H1 (cell line): ENCODE data around the gene LY9. TPM values are rescaled to one million over a fixed set of nuclear protein-coding genes. Genes with fewer than 3 reads are reported as not detected.
"Not testable (repeated sequence)": the region's sequence is repeated elsewhere in the genome, so short reads cannot be mapped to it uniquely, and the experiment has no call there.

Source experiments
- CTCF ChIA-PET: fragments of 300-600 bp; sonication (Branson Sonifier 250); formaldehyde crosslinking; loops from one replicate; lab custom pipeline; 2021; ENCODE audit not compliant: partially characterized antibody; lab: Charles Lee
- POLR2A ChIA-PET: fragments of 300-600 bp; sonication (Branson Sonifier 250); formaldehyde crosslinking; loops from one replicate; lab custom pipeline; 2021; ENCODE audit warnings: inconsistent platforms; ENCODE audit not compliant: partially characterized antibody; lab: Charles Lee
- DNase-seq, 2 experiments: peaks; one replicate each; pipeline versions ENCODE4 v3.0.0 to v3.0.0-alpha.2; 2010 to 2022; ENCODE audit warnings: low spot score in 2 of 2, low read depth in 1 of 2, mixed read lengths in 1 of 2
- FAIRE-seq: peaks from 2 replicates; lab custom pipeline; 2011; peaks lifted over from hg19 to GRCh38; lab: Jason Lieb, UNC
- H2AFZ ChIP-seq: 2 replicates; pipeline ENCODE4 v1.8.1; 2012; ENCODE audit warnings: low read length, inconsistent platforms
- H2AK5ac ChIP-seq: 2 replicates; pipeline ENCODE4 v1.6.1; 2013; ENCODE audit warnings: low read depth, low read length
- H2BK120ac ChIP-seq: replicated peaks from 2 replicates; pipeline ENCODE3; 2013; ENCODE audit warnings: low read depth, low read length, inconsistent platforms
- H2BK12ac ChIP-seq: 2 replicates; pipeline ENCODE4 v1.6.1; 2013; ENCODE audit warnings: low read depth, low read length
- H2BK15ac ChIP-seq: 2 replicates; pipeline ENCODE4 v1.6.1; 2013; ENCODE audit warnings: low read length
- H2BK20ac ChIP-seq: 2 replicates; pipeline ENCODE4 v1.6.1; 2013; ENCODE audit warnings: low read length
- H2BK5ac ChIP-seq: 2 replicates; pipeline ENCODE4 v1.6.1; 2013; ENCODE audit warnings: low read depth, low read length
- H3K14ac ChIP-seq: 2 replicates; pipeline ENCODE4 v1.6.1; 2013; ENCODE audit warnings: inconsistent platforms; ENCODE audit not compliant: insufficient read length
- H3K18ac ChIP-seq: 2 replicates; pipeline ENCODE4 v1.6.1; 2013; ENCODE audit warnings: low read length; ENCODE audit errors: extremely low read depth
- H3K23ac ChIP-seq: 2 replicates; pipeline ENCODE4 v1.6.1; 2013; ENCODE audit warnings: inconsistent platforms; ENCODE audit not compliant: insufficient read length
- H3K23me2 ChIP-seq: 2 replicates; pipeline ENCODE4 v1.6.1; 2013; ENCODE audit warnings: low read depth, low read length
- H3K27ac ChIP-seq: 2 replicates; pipeline ENCODE4 v1.6.1; 2011; ENCODE audit warnings: low read depth, low read length, inconsistent platforms
- H3K27me3 ChIP-seq, 4 experiments: replicated peaks in 1 of 4; 1 replicate in 1 of 4; 2 replicates in 3 of 4; pipeline versions ENCODE4 v1.6.1 to v1.8.1; 2011 to 2013; ENCODE audit warnings: low read length in 3 of 4, mild to moderate bottlenecking in 3 of 4, inconsistent platforms in 2 of 4, mixed read lengths in 2 of 4, moderate library complexity in 1 of 4; ENCODE audit not compliant: control insufficient read depth in 3 of 4, insufficient read depth in 3 of 4; ENCODE audit errors: extremely low read depth in 1 of 4
- H3K36me3 ChIP-seq, 4 experiments: 2 replicates each; pipeline versions ENCODE4 v1.6.1 to v1.8.1; 2011 to 2013; ENCODE audit warnings: mild to moderate bottlenecking in 4 of 4, low read length in 3 of 4, moderate library complexity in 2 of 4, control low read depth in 1 of 4, inconsistent platforms in 1 of 4; ENCODE audit not compliant: insufficient read depth in 4 of 4, control insufficient read depth in 2 of 4
- H3K4ac ChIP-seq: replicated peaks from 2 replicates; pipeline ENCODE3; 2013; ENCODE audit warnings: low read length, low read depth, mixed read lengths, inconsistent platforms; ENCODE audit not compliant: insufficient read length
- H3K4me1 ChIP-seq, 4 experiments: replicated peaks in 1 of 4; 1 replicate in 1 of 4; 2 replicates in 3 of 4; pipeline versions ENCODE4 v1.6.1 to v1.8.1; 2011 to 2013; ENCODE audit warnings: low read length in 3 of 4, inconsistent platforms in 2 of 4, mixed read lengths in 1 of 4; ENCODE audit not compliant: insufficient read depth in 4 of 4, control insufficient read depth in 3 of 4
- H3K4me2 ChIP-seq, 2 experiments: 2 replicates each; pipeline versions ENCODE4 v1.6.1 to v1.8.1; 2011 to 2013; ENCODE audit warnings: low read depth in 2 of 2, low read length in 2 of 2, control low read depth in 1 of 2, inconsistent platforms in 1 of 2, mild to moderate bottlenecking in 1 of 2; ENCODE audit not compliant: insufficient read depth in 1 of 2
- H3K4me3 ChIP-seq, 4 experiments: fragments of 200-600, 300-600 bp in 1 of 4; sonication (generic), shearing (Covaris generic), sonication (Bioruptor Twin) in 1 of 4; 2 replicates each; pipeline versions ENCODE4 v1.5.1 to v1.8.1; 2011 to 2016; ENCODE audit warnings: low read length in 4 of 4, low read depth in 3 of 4, control low read depth in 2 of 4, inconsistent platforms in 2 of 4, mild to moderate bottlenecking in 2 of 4, mixed read lengths in 1 of 4, moderate library complexity in 1 of 4; ENCODE audit not compliant: insufficient read depth in 2 of 4; ENCODE audit errors: extremely low read depth in 1 of 4
- H3K56ac ChIP-seq: replicated peaks from 2 replicates; pipeline ENCODE3; 2013; ENCODE audit warnings: low read depth, mild to moderate bottlenecking, mixed read lengths, low read length, inconsistent platforms; ENCODE audit not compliant: insufficient read length
- H3K79me1 ChIP-seq: 2 replicates; pipeline ENCODE4 v1.6.1; 2013; ENCODE audit warnings: low read depth, low read length, control low read depth
- H3K79me2 ChIP-seq, 2 experiments: 2 replicates each; pipeline versions ENCODE4 v1.6.1 to v1.8.1; 2012 to 2013; ENCODE audit warnings: low read length in 2 of 2, mild to moderate bottlenecking in 2 of 2, inconsistent platforms in 1 of 2; ENCODE audit not compliant: insufficient read depth in 2 of 2, control insufficient read depth in 1 of 2
- H3K9ac ChIP-seq, 4 experiments: replicated peaks in 1 of 4; 1 replicate in 1 of 4; 2 replicates in 3 of 4; pipeline versions ENCODE4 v1.6.1 to v1.8.1; 2011 to 2013; ENCODE audit warnings: low read depth in 3 of 4, low read length in 3 of 4, control low read depth in 2 of 4, mild to moderate bottlenecking in 2 of 4, moderate library complexity in 2 of 4, inconsistent platforms in 1 of 4; ENCODE audit errors: extremely low read depth in 1 of 4
- H3K9me3 ChIP-seq, 2 experiments: 2 replicates each; pipeline versions ENCODE4 v1.6.1 to v1.8.1; 2012 to 2013; ENCODE audit warnings: mild to moderate bottlenecking in 2 of 2, moderate library complexity in 2 of 2, control low read depth in 1 of 2, inconsistent platforms in 1 of 2, low read depth in 1 of 2, low read length in 1 of 2, mixed read lengths in 1 of 2; ENCODE audit not compliant: insufficient read depth in 2 of 2
- H4K20me1 ChIP-seq, 2 experiments: replicated peaks in 1 of 2; 2 replicates each; pipeline versions ENCODE3 to v1.8.1; 2011 to 2013; ENCODE audit warnings: inconsistent platforms in 2 of 2, low read length in 2 of 2, mild to moderate bottlenecking in 1 of 2; ENCODE audit not compliant: insufficient read depth in 2 of 2, control insufficient read depth in 1 of 2
- H4K5ac ChIP-seq: 2 replicates; pipeline ENCODE4 v1.6.1; 2013; ENCODE audit warnings: low read length, low read depth, mixed read lengths, inconsistent platforms; ENCODE audit not compliant: insufficient read length
- H4K8ac ChIP-seq: 2 replicates; pipeline ENCODE4 v1.8.0; 2013; ENCODE audit warnings: mild to moderate bottlenecking, moderate library complexity, low read length, inconsistent platforms; ENCODE audit not compliant: insufficient read depth; ENCODE audit errors: extremely low read depth
- H4K91ac ChIP-seq: replicated peaks from 2 replicates; pipeline ENCODE3; 2013; ENCODE audit warnings: low read length, mixed read lengths, inconsistent platforms; ENCODE audit not compliant: insufficient read length
- CTBP2 ChIP-seq: IDR thresholded peaks from 2 replicates; pipeline ENCODE4 v1.7.0; 2011; ENCODE audit warnings: borderline replicate concordance, mild to moderate bottlenecking, moderate library complexity, mixed read lengths, low read length; ENCODE audit not compliant: insufficient read depth, insufficient read length
- FOSL1 ChIP-seq: IDR thresholded peaks from 2 replicates; pipeline ENCODE4 v1.6.1; 2011; ENCODE audit warnings: mild to moderate bottlenecking, low read depth, low read length, moderate library complexity; ENCODE audit not compliant: insufficient read depth
- POLR2A ChIP-seq, 2 experiments: IDR thresholded peaks; 1 replicate in 1 of 2; 2 replicates in 1 of 2; pipeline ENCODE4 v1.6.1; 2011; ENCODE audit warnings: low read depth in 2 of 2, low read length in 2 of 2, mild to moderate bottlenecking in 2 of 2; ENCODE audit errors: control extremely low read depth in 1 of 2
- POU5F1 ChIP-seq: IDR thresholded peaks from 2 replicates; pipeline ENCODE4 v1.6.1; 2011; ENCODE audit warnings: low read depth, mild to moderate bottlenecking, low read length, moderate library complexity
- TBP ChIP-seq: IDR thresholded peaks from 2 replicates; pipeline ENCODE4 v1.6.1; 2011; ENCODE audit warnings: low read depth, low read length, improper control_type of control experiment
- WGBS, 2 experiments: shearing (Covaris generic) in 1 of 2; methylation state at CpG; one replicate each; pipeline versions ENCODE4 v1.1.6 to v1.1.7; 2013 to 2015; ENCODE audit warnings: low lambda C conversion rate in 2 of 2, mixed read lengths in 2 of 2, inconsistent platforms in 1 of 2, low coverage in 1 of 2, missing lambda C conversion rate in 1 of 2; ENCODE audit not compliant: insufficient replicate concordance in 2 of 2, insufficient coverage in 1 of 2, insufficient read length in 1 of 2; ENCODE audit errors: extremely low coverage in 1 of 2, missing lambda C conversion rate in 1 of 2; 5-methylcytosine and 5-hydroxymethylcytosine counted together
- polyA plus RNA-seq, 7 experiments: library from polyadenylated mRNA; depleted of rRNA in 3 of 7; stranded (reverse) in 5 of 7; unstranded in 2 of 7; fragments of >200 nt in 5 of 7; fragments of 200-250 nt in 2 of 7; gene quantifications; 1 replicate in 5 of 7; 2 replicates in 1 of 7; 4 replicates in 1 of 7; pipeline versions ENCODE4 v1.2.1 to v1.2.3, GENCODE V29; 2011 to 2013; ENCODE audit warnings: missing spikeins in 2 of 7, mixed read lengths in 2 of 7
- total RNA-seq: library from RNA; stranded (reverse); fragmentation: NEBNext Ultra II Directional; extraction: Animal tissue kit (Norgen Biotek cat#: 25700); gene quantifications from 2 replicates; pipeline ENCODE4 v1.2.1, GENCODE V29; 2021
- TF ChIP-seq, protein P1 (sequence below): IDR thresholded peaks from 2 replicates; pipeline ENCODE4 v1.6.1; 2012; ENCODE audit warnings: inconsistent platforms

Gene LY9
- total and polyA plus RNA-seq, 2 of the 8 experiments (the other 6 are each of a cell fraction or from before 2014, with no cell fraction given) = not detected

DNA sequence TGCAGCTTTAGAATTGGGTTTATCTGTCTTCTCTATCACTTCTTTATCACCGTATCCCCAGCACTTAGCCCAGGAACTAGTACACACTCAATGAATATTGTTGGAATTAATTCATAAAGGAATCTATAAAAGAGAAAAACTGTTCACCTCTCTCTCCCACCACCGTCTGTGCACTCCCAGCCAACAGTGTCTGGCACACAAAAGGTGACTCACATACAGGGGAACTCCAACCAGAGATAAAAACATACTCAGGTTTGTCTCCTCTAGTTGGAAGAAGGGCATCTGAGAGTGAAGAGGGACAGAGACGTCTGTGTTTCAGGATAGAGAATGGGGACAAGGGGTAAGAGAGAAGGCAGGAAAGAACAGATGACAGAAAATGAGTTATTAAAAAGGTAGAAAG is 79.0 kb downstream of the LY9 start (continued):
- no peak for TF ChIP-seq POU5F1
- no peak for TF ChIP-seq FOSL1
- TF ChIP-seq CTBP2 = no peak
- TF ChIP-seq TBP = no peak
- TF ChIP-seq, protein P1, sequence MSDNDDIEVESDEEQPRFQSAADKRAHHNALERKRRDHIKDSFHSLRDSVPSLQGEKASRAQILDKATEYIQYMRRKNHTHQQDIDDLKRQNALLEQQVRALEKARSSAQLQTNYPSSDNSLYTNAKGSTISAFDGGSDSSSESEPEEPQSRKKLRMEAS = no peak
- no peak for TF ChIP-seq POLR2A (IDR thresholded peaks at IDR 0.05; ENCODE audit: control extremely low read depth in 1 of 2, low read depth in 2 of 2, low read length in 2 of 2)

DNA sequence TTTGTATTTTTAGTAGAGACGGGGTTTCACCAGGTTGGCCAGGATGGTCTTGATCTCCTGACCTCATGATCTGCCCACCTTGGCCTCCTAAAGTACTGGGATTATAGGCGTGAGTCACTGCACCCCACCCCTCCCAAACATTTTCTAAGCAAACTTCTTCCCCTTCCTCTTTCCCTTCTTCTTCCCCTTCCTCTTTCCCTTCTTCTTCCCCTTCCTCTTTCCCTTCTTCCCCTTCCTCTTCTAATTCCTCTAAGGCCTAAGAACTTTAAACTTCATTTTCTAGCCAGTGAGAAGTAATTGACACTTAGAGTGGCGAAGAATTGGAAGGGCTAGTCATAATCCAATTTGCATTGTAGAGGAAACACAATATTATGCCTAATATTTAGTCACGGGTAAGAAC is 79.6 kb downstream of the LY9 start:
- CTCF ChIA-PET = interaction anchor here (0.6 kb wide), 1 partner anchor 14 kb away, joined by 3 read pairs; no protein-coding TSS in a partner anchor
- H3K4ac ChIP-seq, POLR2A ChIA-PET, H3K14ac ChIP-seq, H3K27ac ChIP-seq, H2BK5ac ChIP-seq, H2AK5ac ChIP-seq, H2BK15ac ChIP-seq, H3K79me1 ChIP-seq, H4K20me1 ChIP-seq, H2BK20ac ChIP-seq, H3K4me2 ChIP-seq, H3K79me2 ChIP-seq, H4K91ac ChIP-seq, H2AFZ ChIP-seq, H3K36me3 ChIP-seq, H3K23me2 ChIP-seq, H3K27me3 ChIP-seq, FAIRE-seq, H3K4me1 ChIP-seq, H2BK120ac ChIP-seq, H4K8ac ChIP-seq, H3K4me3 ChIP-seq, H3K18ac ChIP-seq, H2BK12ac ChIP-seq, H3K9me3 ChIP-seq, DNase-seq, H4K5ac ChIP-seq, H3K9ac ChIP-seq, H3K56ac ChIP-seq, H3K23ac ChIP-seq: not testable (repeated sequence)
- WGBS, 2 experiments = 63% methylated on average over 4 of the region's 4 CpGs; no CpG with 5 or more reads in 1 of the 2 experiments
